Neutrophil (primary cell): ENCODE measurements around the gene HSD17B12.
"Not testable (repeated sequence)": the region's sequence is repeated elsewhere in the genome, so short reads cannot be mapped to it uniquely, and the experiment has no call there.

Experiments
- H3K27ac ChIP-seq: fragments of 200-600 bp; sonication (generic); 2 replicates; pipeline ENCODE4 v1.5.1; 2016; ENCODE audit warnings: mild to moderate bottlenecking, moderate library complexity
- H3K27me3 ChIP-seq: fragments of 200-600 bp; sonication (generic); 2 replicates; pipeline ENCODE4 v1.6.0; 2016; ENCODE audit warnings: mild to moderate bottlenecking
- H3K36me3 ChIP-seq: fragments of 200-600 bp; sonication (generic); 2 replicates; pipeline ENCODE4 v1.5.1; 2017
- H3K4me1 ChIP-seq, 2 experiments: fragments of 200-600 bp in 1 of 2; sonication (generic) in 1 of 2; 1 replicate in 1 of 2; 2 replicates in 1 of 2; pipeline versions ENCODE4 v1.5.1 to v1.6.1; 2013 to 2016; ENCODE audit warnings: low read depth in 1 of 2, low read length in 1 of 2, mild to moderate bottlenecking in 1 of 2, moderate library complexity in 1 of 2; ENCODE audit not compliant: control insufficient read depth in 1 of 2, insufficient read depth in 1 of 2
- H3K4me3 ChIP-seq, 2 experiments: fragments of 200-600 bp in 1 of 2; sonication (generic) in 1 of 2; 1 replicate in 1 of 2; 2 replicates in 1 of 2; pipeline ENCODE4 v1.5.1; 2013 to 2016; ENCODE audit warnings: low read depth in 1 of 2, low read length in 1 of 2, mild to moderate bottlenecking in 1 of 2, moderate library complexity in 1 of 2
- H3K9me3 ChIP-seq: fragments of 200-600 bp; sonication (generic); 2 replicates; pipeline ENCODE4 v1.5.1; 2016
- CTCF ChIP-seq: fragments of 200-600 bp; sonication (generic); IDR thresholded peaks from 2 replicates; pipeline ENCODE4 v1.5.1; 2016; ENCODE audit warnings: antibody characterized with exemption

HSD17B12 gene

GRCh38 chr11:43681401-43681942 is 934 bp downstream of the HSD17B12 start:
- H3K27me3 ChIP-seq = peaks cover 9% of the 10 kb centered on the region
- TF ChIP-seq CTCF = no peak
- peak overlapping the region; percentile 85 to 95 for H3K4me3 ChIP-seq
- H3K9me3 ChIP-seq = no peaks in the 10 kb centered on the region
- H3K4me1 ChIP-seq = peaks cover 49 to 61% of the 10 kb centered on the region in 2 experiments
- peak overlapping the region; percentile 90 for H3K27ac ChIP-seq
- H3K36me3 ChIP-seq = no peaks in the 10 kb centered on the region

- not testable (repeated sequence) for H3K27me3 ChIP-seq, H3K36me3 ChIP-seq, H3K9me3 ChIP-seq
- H3K27ac ChIP-seq = peak overlapping the region; percentile 90
- peaks cover 55 to 66% of the 10 kb centered on the region in 2 experiments for H3K4me1 ChIP-seq
- peak overlapping the region; percentile 85 to 95 for H3K4me3 ChIP-seq
These were observed 1.5 kb downstream of the HSD17B12 start for GRCh38 chr11:43682081-43682480.

- H3K36me3 ChIP-seq = no peaks in the 10 kb centered on the region
- peaks cover 67 to 77% of the 10 kb centered on the region in 2 experiments for H3K4me1 ChIP-seq
- H3K4me3 ChIP-seq = no peak overlapping the region
- no peak overlapping the region for H3K27ac ChIP-seq
- H3K9me3 ChIP-seq = no peaks in the 10 kb centered on the region
- no peaks in the 10 kb centered on the region for H3K27me3 ChIP-seq
- no peak for TF ChIP-seq CTCF
These were observed 4.9 kb downstream of the HSD17B12 start for GRCh38 chr11:43685440-43685839.

GRCh38 chr11:43686207-43686606 is 5.7 kb downstream of the HSD17B12 start:
- Histone ChIP-seq H3K4me1 (peaks cover 71 to 81% of the 10 kb centered on the region in 2 experiments), H3K4me3 (no peak overlapping the region), H3K27me3 (no peaks in the 10 kb centered on the region), H3K36me3 (no peaks in the 10 kb centered on the region), H3K27ac (peak overlapping the region; percentile 19), H3K9me3 (no peaks in the 10 kb centered on the region)
- no peak for TF ChIP-seq CTCF

GRCh38 chr11:43687120-43687791 is 6.7 kb downstream of the HSD17B12 start:
- no peak overlapping the region for H3K4me3 ChIP-seq
- no peaks in the 10 kb centered on the region for H3K9me3 ChIP-seq
- peaks cover 71 to 81% of the 10 kb centered on the region in 2 experiments for H3K4me1 ChIP-seq
- H3K27me3 ChIP-seq = no peaks in the 10 kb centered on the region
- H3K36me3 ChIP-seq = no peaks in the 10 kb centered on the region
- H3K27ac ChIP-seq = peak overlapping the region; percentile 76
- TF ChIP-seq CTCF = no peak

- H3K4me3 ChIP-seq = no peak overlapping the region
- peak overlapping the region; percentile 76 for H3K27ac ChIP-seq
- H3K27me3 ChIP-seq = no peaks in the 10 kb centered on the region
- no peak for TF ChIP-seq CTCF
- H3K4me1 ChIP-seq = peaks cover 66 to 81% of the 10 kb centered on the region in 2 experiments
- no peaks in the 10 kb centered on the region for H3K36me3 ChIP-seq
- H3K9me3 ChIP-seq = no peaks in the 10 kb centered on the region
These were observed 7.9 kb downstream of the HSD17B12 start for GRCh38 chr11:43688394-43688793.
